ENCODE measurements around the gene FRMD8.

The FRMD8 gene

DNA sequence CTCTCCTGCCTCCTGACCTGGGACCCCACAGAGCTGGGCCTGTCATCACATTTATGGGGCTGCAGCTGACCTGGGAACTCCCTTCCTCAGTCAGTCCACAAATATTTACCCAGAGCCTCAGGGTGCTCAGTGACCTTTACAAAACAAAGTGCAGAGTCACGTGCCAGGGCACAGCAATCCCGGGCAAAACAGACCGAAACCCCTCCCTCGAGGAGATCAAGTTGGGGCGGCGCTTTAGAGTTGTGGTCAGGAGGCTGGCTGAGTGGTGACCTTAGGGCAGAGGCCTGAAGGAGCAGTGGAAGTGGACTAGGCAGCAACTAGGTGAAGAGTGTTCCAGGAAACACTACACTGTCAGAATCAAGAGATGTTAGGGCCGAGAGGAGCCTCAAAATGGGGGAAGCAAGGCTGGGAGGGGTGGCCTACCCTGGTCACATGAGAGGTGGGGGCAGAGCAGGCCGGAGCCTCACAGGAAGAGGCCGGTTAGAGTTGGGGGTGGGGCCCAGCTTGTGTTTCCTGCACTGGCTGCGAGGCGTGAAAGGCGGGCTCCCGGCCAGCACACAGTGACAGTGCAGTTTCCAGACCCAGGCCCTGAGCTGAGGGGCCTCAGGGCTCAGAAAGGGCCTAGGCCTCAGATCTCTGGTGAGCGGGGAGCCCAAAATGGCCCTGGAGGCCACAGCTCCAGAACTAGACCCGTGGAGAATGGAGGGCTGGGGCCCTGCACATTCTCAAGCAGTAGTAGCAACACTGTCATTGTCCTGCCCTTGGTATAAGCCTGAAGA lies 32.4 kb downstream of the FRMD8 start:
- H3K4me3 Mint-ChIP-seq: peak overlapping the region; percentile 90
- peak overlapping the region; percentile 100 for H3K27ac Mint-ChIP-seq
- H3K36me3 Mint-ChIP-seq: peaks cover 7% of the 10 kb centered on the region
- H3K27me3 Mint-ChIP-seq: no peaks in the 10 kb centered on the region
- H3K9me3 Mint-ChIP-seq: no peaks in the 10 kb centered on the region
- peaks cover 58% of the 10 kb centered on the region for H3K4me1 Mint-ChIP-seq
- DNase-seq (ENCODE audit: low spot score in 2 of 2): peak; percentile 78 to 84
- ATAC-seq (ENCODE audit: low read depth): peak; percentile 58

DNA sequence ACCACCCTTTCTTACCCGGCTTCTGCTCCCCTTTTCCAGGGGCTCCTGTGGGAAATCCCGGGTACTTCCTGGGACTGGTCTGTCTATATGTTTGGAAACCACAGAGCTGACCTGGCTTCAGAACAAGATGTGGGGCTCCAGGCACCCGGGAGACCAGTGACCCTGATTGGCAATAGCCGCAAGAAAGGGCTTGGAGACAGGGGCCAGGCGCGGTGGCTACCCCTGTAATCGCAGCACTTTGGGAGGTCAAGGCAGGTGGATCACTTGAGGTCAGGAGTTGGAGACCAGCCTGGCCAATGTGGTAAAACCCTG lies 33.0 kb downstream of the FRMD8 start:
- H3K4me1 Mint-ChIP-seq: peaks cover 60% of the 10 kb centered on the region
- peak overlapping the region; percentile 90 for H3K4me3 Mint-ChIP-seq
- no peak for ATAC-seq (ENCODE audit: low read depth)

DNA sequence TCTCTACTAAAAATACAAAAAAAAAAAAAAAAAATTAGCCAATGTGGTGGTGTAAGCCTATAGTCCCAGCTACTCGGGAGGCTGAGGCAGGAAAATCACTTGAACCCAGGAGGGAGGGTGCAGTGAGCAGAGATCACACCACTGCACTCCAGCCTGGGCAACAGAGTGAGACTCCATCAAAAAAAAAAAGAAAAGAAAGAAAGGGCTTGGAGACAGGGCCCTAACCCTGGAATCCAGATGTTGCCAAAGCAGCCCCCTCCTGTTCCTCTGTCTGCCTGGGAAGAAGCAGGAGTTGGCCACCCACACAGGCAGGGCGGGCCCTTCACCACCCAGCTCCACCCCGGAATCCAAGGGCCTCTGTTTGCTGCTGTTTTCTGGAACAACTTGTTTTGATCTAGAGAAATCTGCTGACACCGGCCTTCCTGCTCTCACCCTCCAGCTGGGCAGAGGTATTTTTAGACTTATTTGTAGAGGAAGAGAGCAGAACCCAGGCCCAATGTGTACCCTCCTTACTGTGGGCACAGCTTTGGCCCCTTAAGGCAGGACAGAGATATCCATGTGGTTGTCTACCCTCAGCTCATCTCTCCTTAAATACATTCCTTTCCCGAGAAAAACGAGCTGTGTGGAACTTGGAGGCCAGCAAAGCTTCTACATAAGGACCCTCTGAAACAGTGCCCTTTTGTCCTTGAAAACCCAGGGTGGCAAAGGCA lies 33.5 kb downstream of the FRMD8 start:
- DNase-seq (ENCODE audit: low spot score in 2 of 2) (no peak), ATAC-seq (ENCODE audit: low read depth) (no peak)
- Mint-ChIP-seq H3K27ac (peak overlapping the region; percentile 100), H3K4me3 (peak overlapping the region; percentile 90), H3K4me1 (peaks cover 62% of the 10 kb centered on the region), H3K9me3 (no peaks in the 10 kb centered on the region), H3K27me3 (no peaks in the 10 kb centered on the region), H3K36me3 (peaks cover 12% of the 10 kb centered on the region)

More for the DNA sequence above, 33.0 kb downstream of the FRMD8 start:
- Mint-ChIP-seq H3K36me3 (peaks cover 8% of the 10 kb centered on the region), H3K27ac (peak overlapping the region; percentile 100), H3K27me3 (no peaks in the 10 kb centered on the region), H3K9me3 (no peaks in the 10 kb centered on the region)
- no peak for DNase-seq (ENCODE audit: low spot score in 2 of 2)

DNA sequence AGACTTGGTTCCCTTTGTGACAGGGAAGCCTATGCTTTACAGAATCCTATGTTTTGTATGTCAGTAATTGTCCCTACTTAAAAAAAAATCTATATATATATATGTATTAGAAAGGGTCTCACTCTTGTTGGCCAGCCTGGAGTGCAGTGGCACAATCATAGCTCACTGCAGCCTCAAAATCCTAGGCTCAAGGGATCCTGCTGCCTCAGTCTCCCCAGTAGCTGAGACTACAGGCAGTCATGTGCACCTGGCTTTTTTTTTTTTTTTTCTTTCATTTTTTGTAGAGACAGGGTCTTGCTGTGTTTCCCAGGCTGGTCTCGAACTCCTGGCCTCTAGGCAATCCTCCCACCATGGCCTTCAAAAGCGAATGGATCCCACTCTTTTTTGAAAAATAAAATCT lies 34.1 kb downstream of the FRMD8 start:
- no peaks in the 10 kb centered on the region for H3K27me3 Mint-ChIP-seq
- H3K36me3 Mint-ChIP-seq: peaks cover 12% of the 10 kb centered on the region
- DNase-seq (ENCODE audit: low spot score in 2 of 2) (no peak), ATAC-seq (ENCODE audit: low read depth) (no peak)
- peaks cover 64% of the 10 kb centered on the region for H3K4me1 Mint-ChIP-seq
- peak overlapping the region; percentile 100 for H3K27ac Mint-ChIP-seq
- peak overlapping the region; percentile 90 for H3K4me3 Mint-ChIP-seq
- H3K9me3 Mint-ChIP-seq: no peaks in the 10 kb centered on the region

DNA sequence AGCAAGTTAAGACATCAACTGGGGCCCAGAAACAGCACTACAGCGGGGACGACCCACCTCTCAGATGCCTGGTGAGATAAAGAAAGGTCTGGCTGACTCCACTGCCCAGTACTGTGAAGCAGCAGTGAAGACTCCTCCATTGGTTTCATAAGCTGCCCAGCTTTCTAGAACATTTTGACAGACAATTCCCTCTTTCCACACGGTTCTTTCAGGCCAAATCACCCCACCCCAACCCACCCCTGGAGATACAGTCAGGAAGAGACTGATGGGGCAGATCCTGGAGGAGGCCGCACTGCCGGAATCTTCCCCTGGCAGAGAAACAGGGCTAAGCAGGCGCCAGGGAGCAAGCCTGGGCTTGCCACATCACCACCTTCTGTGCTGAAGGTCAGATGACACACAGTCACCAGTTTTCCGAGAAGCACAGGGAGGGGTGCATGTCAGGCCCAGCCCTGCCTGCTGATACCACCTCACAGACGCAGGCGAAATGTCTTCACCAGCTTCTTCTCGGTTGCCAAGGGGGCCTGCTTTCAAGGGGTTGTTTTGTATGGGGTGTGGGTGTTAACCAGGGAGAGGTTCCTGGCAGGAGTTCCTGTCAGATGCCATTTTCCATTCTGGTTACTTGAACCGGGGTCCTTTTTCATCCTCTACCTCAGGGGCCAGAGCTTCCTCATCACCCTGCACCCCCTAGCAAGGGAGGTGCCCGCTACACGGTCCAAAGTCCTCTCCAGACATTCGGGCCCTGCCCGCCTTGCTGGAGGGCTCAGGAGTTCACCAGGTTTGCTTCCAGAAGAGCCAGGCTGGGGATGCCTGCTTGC lies 34.7 kb downstream of the FRMD8 start:
- peaks cover 14% of the 10 kb centered on the region for H3K36me3 Mint-ChIP-seq
- H3K4me1 Mint-ChIP-seq: peaks cover 64% of the 10 kb centered on the region
- H3K27ac Mint-ChIP-seq: peak overlapping the region; percentile 100
- no peaks in the 10 kb centered on the region for H3K27me3 Mint-ChIP-seq
- H3K4me3 Mint-ChIP-seq: peak overlapping the region; percentile 76
- DNase-seq (ENCODE audit: low spot score in 2 of 2) (peak; percentile 63 to 72), ATAC-seq (ENCODE audit: low read depth) (peak; percentile 25)
- H3K9me3 Mint-ChIP-seq: no peaks in the 10 kb centered on the region

DNA sequence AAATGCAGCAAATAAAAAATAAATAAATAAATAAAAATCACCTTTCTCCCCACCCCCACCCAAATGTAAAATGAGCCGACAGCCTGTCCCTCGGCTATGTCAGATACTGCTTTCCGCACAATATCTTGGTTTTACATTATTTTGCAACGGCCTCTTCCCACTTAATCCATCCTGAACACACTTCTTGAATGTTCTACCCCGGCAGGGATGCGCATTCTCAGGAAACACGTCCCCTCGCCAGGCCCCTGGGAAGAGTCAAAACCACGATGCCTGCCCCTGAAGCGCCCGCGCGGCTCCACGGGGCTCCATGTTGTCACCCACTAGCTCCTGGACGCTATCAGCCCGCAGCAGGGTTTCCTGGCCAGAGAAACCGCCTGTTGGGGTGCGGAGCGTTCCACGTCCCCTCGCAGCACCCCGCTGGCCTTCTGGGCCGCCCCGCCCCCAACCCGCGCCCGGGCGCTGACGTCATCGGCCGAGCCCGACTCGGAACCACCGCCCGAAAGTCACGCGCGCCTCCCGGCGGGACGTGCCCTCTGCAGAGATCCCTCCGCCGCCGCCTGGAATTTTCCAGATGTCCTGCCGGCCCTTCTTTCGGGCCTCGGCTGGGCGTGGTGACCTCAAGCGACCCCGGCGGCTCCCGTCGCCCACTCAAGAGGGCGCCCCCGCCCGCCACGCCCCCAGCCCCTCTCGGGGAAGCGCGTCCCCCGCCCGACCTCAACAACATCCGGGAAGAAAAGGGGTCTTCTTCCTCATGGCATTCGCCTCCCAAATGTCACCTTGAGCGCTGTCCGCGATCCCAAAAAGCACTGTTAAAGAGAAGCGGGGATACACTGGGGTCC lies 35.6 kb downstream of the FRMD8 start:
- no peaks in the 10 kb centered on the region for H3K9me3 Mint-ChIP-seq
- H3K27ac Mint-ChIP-seq: peak overlapping the region; percentile 100
- H3K27me3 Mint-ChIP-seq: no peaks in the 10 kb centered on the region
- ATAC-seq (ENCODE audit: low read depth): peak; percentile 15
- peak; percentile 88 to 91 for DNase-seq (ENCODE audit: low spot score in 2 of 2)
- peaks cover 66% of the 10 kb centered on the region for H3K4me1 Mint-ChIP-seq
- peaks cover 14% of the 10 kb centered on the region for H3K36me3 Mint-ChIP-seq
- peak overlapping the region; percentile 94 for H3K4me3 Mint-ChIP-seq

DNA sequence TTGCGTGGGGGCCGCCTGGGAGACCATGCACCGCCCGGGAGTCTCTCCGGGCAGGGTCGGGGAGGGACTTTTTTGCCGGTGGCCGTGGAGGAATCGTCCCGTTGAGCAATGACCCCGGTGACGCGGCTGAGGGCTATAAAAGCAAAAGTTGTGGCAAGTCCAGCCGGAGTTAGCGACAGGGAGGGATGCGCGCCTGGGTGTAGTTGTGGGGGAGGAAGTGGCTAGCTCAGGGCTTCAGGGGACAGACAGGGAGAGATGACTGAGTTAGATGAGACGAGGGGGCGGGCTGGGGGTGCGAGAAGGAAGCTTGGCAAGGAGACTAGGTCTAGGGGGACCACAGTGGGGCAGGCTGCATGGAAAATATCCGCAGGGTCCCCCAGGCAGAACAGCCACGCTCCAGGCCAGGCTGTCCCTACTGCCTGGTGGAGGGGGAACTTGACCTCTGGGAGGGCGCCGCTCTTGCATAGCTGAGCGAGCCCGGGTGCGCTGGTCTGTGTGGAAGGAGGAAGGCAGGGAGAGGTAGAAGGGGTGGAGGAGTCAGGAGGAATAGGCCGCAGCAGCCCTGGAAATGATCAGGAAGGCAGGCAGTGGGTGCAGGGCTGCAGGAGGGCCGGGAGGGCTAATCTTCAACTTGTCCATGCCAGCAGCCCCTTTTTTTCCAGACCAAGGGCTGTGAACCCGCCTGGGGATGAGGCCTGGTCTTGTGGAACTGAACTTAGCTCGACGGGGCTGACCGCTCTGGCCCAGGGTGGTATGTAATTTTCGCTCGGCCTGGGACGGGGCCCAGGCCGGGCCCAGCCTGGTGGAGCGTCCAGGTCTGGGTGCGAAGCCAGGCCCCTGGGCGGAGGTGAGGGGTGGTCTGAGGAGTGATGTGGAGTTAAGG lies 36.4 kb downstream of the FRMD8 start, which contains the start of gene NEAT1:
TSS of gene NEAT1 (plus strand) at position 166 of the 883 bp plus-strand sequence.
- Mint-ChIP-seq H3K9me3 (no peaks in the 10 kb centered on the region), H3K27ac (peak within 1 kb of the TSS; percentile 100), H3K4me3 (peak within 1 kb of the TSS; percentile 94), H3K36me3 (peaks cover 17% of the 10 kb centered on the region), H3K4me1 (peaks cover 66% of the 10 kb centered on the region), H3K27me3 (no peaks in the 10 kb centered on the region)
- DNase-seq (ENCODE audit: low spot score in 2 of 2) (peak; percentile 87 to 90), ATAC-seq (ENCODE audit: low read depth) (peak; percentile 2)

DNA sequence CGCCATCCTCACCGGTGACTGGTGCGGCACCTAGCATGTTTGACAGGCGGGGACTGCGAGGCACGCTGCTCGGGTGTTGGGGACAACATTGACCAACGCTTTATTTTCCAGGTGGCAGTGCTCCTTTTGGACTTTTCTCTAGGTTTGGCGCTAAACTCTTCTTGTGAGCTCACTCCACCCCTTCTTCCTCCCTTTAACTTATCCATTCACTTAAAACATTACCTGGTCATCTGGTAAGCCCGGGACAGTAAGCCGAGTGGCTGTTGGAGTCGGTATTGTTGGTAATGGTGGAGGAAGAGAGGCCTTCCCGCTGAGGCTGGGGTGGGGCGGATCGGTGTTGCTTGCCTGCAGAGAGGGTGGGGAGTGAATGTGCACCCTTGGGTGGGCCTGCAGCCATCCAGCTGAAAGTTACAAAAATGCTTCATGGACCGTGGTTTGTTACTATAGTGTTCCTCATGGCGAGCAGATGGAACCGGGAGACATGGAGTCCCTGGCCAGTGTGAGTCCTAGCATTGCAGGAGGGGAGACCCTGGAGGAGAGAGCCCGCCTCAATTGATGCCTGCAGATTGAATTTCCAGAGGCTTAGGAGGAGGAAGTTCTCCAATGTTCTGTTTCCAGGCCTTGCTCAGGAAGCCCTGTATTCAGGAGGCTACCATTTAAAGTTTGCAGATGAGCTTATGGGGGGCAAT lies 37.2 kb downstream of the FRMD8 start:
- DNase-seq (ENCODE audit: low spot score in 2 of 2) (no peak), ATAC-seq (ENCODE audit: low read depth) (no peak)
- Mint-ChIP-seq H3K4me3 (peak overlapping the region; percentile 94), H3K36me3 (peaks cover 17% of the 10 kb centered on the region), H3K27me3 (no peaks in the 10 kb centered on the region), H3K9me3 (no peaks in the 10 kb centered on the region), H3K4me1 (peaks cover 67% of the 10 kb centered on the region), H3K27ac (peak overlapping the region; percentile 100)

DNA sequence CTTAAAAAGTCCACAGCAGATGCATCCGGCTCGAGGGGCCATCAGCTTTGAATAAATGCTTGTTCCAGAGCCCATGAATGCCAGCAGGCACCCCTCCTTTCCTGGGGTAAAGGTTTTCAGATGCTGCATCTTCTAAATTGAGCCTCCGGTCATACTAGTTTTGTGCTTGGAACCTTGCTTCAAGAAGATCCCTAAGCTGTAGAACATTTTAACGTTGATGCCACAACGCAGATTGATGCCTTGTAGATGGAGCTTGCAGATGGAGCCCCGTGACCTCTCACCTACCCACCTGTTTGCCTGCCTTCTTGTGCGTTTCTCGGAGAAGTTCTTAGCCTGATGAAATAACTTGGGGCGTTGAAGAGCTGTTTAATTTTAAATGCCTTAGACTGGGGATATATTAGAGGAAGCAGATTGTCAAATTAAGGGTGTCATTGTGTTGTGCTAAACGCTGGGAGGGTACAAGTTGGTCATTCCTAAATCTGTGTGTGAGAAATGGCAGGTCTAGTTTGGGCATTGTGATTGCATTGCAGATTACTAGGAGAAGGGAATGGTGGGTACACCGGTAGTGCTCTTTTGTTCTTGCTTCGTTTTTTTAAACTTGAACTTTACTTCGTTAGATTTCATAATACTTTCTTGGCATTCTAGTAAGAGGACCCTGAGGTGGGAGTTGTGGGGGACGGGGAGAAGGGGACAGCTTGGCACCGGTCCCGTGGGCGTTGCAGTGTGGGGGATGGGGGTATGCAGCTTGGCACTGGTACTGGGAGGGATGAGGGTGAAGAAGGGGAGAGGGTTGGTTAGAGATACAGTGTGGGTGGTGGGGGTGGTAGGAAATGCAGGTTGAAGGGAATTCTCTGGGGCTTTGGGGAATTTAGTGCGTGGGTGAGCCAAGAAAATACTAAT lies 38.0 kb downstream of the FRMD8 start:
- H3K4me1 Mint-ChIP-seq: peaks cover 67% of the 10 kb centered on the region

DNA sequence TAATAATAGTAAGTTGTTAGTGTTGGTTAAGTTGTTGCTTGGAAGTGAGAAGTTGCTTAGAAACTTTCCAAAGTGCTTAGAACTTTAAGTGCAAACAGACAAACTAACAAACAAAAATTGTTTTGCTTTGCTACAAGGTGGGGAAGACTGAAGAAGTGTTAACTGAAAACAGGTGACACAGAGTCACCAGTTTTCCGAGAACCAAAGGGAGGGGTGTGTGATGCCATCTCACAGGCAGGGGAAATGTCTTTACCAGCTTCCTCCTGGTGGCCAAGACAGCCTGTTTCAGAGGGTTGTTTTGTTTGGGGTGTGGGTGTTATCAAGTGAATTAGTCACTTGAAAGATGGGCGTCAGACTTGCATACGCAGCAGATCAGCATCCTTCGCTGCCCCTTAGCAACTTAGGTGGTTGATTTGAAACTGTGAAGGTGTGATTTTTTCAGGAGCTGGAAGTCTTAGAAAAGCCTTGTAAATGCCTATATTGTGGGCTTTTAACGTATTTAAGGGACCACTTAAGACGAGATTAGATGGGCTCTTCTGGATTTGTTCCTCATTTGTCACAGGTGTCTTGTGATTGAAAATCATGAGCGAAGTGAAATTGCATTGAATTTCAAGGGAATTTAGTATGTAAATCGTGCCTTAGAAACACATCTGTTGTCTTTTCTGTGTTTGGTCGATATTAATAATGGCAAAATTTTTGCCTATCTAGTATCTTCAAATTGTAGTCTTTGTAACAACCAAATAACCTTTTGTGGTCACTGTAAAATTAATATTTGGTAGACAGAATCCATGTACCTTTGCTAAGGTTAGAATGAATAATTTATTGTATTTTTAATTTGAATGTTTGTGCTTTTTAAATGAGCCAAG lies 38.9 kb downstream of the FRMD8 start:
- H3K4me3 Mint-ChIP-seq: peak overlapping the region; percentile 94
- peaks cover 69% of the 10 kb centered on the region for H3K4me1 Mint-ChIP-seq
- peak overlapping the region; percentile 100 for H3K27ac Mint-ChIP-seq
- DNase-seq (ENCODE audit: low spot score in 2 of 2) (peak; percentile 65 to 86), ATAC-seq (ENCODE audit: low read depth) (peak; percentile 57)
- peaks cover 17% of the 10 kb centered on the region for H3K36me3 Mint-ChIP-seq
- no peaks in the 10 kb centered on the region for H3K9me3 Mint-ChIP-seq
- H3K27me3 Mint-ChIP-seq: no peaks in the 10 kb centered on the region

More for the DNA sequence above, 38.0 kb downstream of the FRMD8 start:
- Mint-ChIP-seq H3K27ac (peak overlapping the region; percentile 100), H3K9me3 (no peaks in the 10 kb centered on the region), H3K4me3 (peak overlapping the region; percentile 94), H3K36me3 (peaks cover 17% of the 10 kb centered on the region), H3K27me3 (no peaks in the 10 kb centered on the region)
- no peak for ATAC-seq (ENCODE audit: low read depth)
- peak in 1 of 2 donors; percentile 45 for DNase-seq (ENCODE audit: low spot score in 2 of 2)

Data from memory B cell (primary cell).